Fibroblast of lung (primary cell): ENCODE measurements around the gene CRACDL.

Experiments
- EZH2 ChIP-seq: IDR thresholded peaks from 2 replicates; pipeline ENCODE4 v1.5.1; 2012; ENCODE audit warnings: low read length, control low read depth, mild to moderate bottlenecking; ENCODE audit errors: missing control alignments
- TF ChIP-seq, protein P1 (sequence below), 2 donors: IDR thresholded peaks in 1 of 2; conservative IDR thresholded peaks in 1 of 2; 1 replicate in 1 of 2; 2 replicates in 1 of 2; pipeline ENCODE4 v1.5.1; 2011 to 2012; ENCODE audit warnings: low read length in 2 of 2, control low read depth in 1 of 2, inconsistent platforms in 1 of 2, low read depth in 1 of 2, mild to moderate bottlenecking in 1 of 2

- TF ChIP-seq, protein P1, sequence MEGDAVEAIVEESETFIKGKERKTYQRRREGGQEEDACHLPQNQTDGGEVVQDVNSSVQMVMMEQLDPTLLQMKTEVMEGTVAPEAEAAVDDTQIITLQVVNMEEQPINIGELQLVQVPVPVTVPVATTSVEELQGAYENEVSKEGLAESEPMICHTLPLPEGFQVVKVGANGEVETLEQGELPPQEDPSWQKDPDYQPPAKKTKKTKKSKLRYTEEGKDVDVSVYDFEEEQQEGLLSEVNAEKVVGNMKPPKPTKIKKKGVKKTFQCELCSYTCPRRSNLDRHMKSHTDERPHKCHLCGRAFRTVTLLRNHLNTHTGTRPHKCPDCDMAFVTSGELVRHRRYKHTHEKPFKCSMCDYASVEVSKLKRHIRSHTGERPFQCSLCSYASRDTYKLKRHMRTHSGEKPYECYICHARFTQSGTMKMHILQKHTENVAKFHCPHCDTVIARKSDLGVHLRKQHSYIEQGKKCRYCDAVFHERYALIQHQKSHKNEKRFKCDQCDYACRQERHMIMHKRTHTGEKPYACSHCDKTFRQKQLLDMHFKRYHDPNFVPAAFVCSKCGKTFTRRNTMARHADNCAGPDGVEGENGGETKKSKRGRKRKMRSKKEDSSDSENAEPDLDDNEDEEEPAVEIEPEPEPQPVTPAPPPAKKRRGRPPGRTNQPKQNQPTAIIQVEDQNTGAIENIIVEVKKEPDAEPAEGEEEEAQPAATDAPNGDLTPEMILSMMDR (conservative IDR thresholded peaks at IDR 0.05 in 1 of 2, IDR thresholded peaks at IDR 0.05 in 1 of 2; ENCODE audit: low read depth in 1 of 2, low read length in 2 of 2): no peak
- no peak for TF ChIP-seq EZH2
Measured at GRCh38 chr2:98790221-98790620, 145.8 kb downstream of the CRACDL start.
